ENCODE results near the gene RGS18.

DNA sequence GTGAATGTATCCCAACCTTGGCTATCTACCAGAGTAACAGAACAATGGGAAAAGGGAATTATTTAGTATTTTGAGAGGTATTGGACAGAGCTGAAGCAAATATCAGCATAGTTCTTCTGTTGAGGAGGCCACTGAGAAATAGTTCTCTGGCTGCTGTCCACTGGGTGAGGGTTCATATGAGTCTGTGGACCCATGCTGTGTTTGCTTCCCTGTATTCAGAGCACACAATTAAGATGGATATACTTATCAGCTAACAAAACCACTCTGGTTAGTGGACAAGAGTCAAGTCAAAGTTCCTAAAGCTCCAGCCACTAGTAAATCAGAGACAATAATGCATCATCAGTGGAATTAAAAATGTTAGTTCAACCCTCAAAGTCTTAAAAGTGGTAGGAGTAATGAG lies 66.1 kb downstream of the RGS18 start:
- TF ChIP-seq, protein P1, sequence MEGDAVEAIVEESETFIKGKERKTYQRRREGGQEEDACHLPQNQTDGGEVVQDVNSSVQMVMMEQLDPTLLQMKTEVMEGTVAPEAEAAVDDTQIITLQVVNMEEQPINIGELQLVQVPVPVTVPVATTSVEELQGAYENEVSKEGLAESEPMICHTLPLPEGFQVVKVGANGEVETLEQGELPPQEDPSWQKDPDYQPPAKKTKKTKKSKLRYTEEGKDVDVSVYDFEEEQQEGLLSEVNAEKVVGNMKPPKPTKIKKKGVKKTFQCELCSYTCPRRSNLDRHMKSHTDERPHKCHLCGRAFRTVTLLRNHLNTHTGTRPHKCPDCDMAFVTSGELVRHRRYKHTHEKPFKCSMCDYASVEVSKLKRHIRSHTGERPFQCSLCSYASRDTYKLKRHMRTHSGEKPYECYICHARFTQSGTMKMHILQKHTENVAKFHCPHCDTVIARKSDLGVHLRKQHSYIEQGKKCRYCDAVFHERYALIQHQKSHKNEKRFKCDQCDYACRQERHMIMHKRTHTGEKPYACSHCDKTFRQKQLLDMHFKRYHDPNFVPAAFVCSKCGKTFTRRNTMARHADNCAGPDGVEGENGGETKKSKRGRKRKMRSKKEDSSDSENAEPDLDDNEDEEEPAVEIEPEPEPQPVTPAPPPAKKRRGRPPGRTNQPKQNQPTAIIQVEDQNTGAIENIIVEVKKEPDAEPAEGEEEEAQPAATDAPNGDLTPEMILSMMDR (IDR thresholded peaks at IDR 0.05): no peak
- no peak for TF ChIP-seq POLR2A (IDR thresholded peaks at IDR 0.05)

Measured in adrenal gland (tissue), 5 donors.